Keratinocyte (primary cell): ENCODE measurements around the gene PPHLN1. TPM values are rescaled to one million over a fixed set of nuclear protein-coding genes. Genes with fewer than 3 reads are reported as not detected.

Experiments used
- DNase-seq: peaks from one replicate; pipeline ENCODE4 v3.0.0-alpha.2; 2011; ENCODE audit warnings: low read depth, missing footprints, low spot score
- FAIRE-seq: peaks from 2 replicates; lab custom pipeline; 2011; peaks lifted over from hg19 to GRCh38; lab: Jason Lieb, UNC
- H2AFZ ChIP-seq: 2 replicates; pipeline ENCODE4 v1.6.0; 2012; ENCODE audit warnings: low read length, control low read depth, inconsistent platforms; ENCODE audit not compliant: control insufficient read depth
- H3K27ac ChIP-seq: 2 replicates; pipeline ENCODE4 v1.5.1; 2011; ENCODE audit warnings: low read length; ENCODE audit not compliant: control insufficient read depth, insufficient read depth
- H3K27me3 ChIP-seq: 3 replicates; pipeline ENCODE4 v1.6.0; 2011; ENCODE audit warnings: low read length; ENCODE audit not compliant: control insufficient read depth, insufficient read depth; ENCODE audit errors: extremely low read depth
- H3K36me3 ChIP-seq, 2 experiments: 2 replicates in 1 of 2; 3 replicates in 1 of 2; pipeline ENCODE4 v1.5.1; 2011; ENCODE audit warnings: low read length in 2 of 2, mild to moderate bottlenecking in 1 of 2; ENCODE audit not compliant: control insufficient read depth in 2 of 2, insufficient read depth in 2 of 2; ENCODE audit errors: extremely low read depth in 1 of 2
- H3K4me1 ChIP-seq: 3 replicates; pipeline ENCODE4 v1.5.1; 2011; ENCODE audit warnings: low read length; ENCODE audit not compliant: control insufficient read depth, insufficient read depth; ENCODE audit errors: extremely low read depth
- H3K4me2 ChIP-seq: 3 replicates; pipeline ENCODE4 v1.6.0; 2011; ENCODE audit warnings: low read depth, low read length; ENCODE audit not compliant: control insufficient read depth, insufficient read depth; ENCODE audit errors: extremely low read depth
- H3K4me3 ChIP-seq, 3 experiments: fragments of 200-600 bp in 1 of 3; sonication (generic) in 1 of 3; 2 replicates in 2 of 3; 3 replicates in 1 of 3; pipeline ENCODE4 v1.5.1; 2011 to 2016; ENCODE audit warnings: low read length in 3 of 3, mild to moderate bottlenecking in 3 of 3, control low read depth in 2 of 3, inconsistent platforms in 1 of 3, low read depth in 1 of 3, mixed read lengths in 1 of 3, mixed run types in 1 of 3, moderate library complexity in 1 of 3; ENCODE audit not compliant: control insufficient read depth in 2 of 3, insufficient read depth in 2 of 3; ENCODE audit errors: extremely low read depth in 1 of 3
- H3K79me2 ChIP-seq: 2 replicates; pipeline ENCODE4 v1.6.0; 2012; ENCODE audit warnings: low read length; ENCODE audit not compliant: control insufficient read depth, insufficient read depth
- H3K9ac ChIP-seq: 3 replicates; pipeline ENCODE4 v1.6.0; 2011; ENCODE audit warnings: low read length; ENCODE audit not compliant: control insufficient read depth, insufficient read depth; ENCODE audit errors: extremely low read depth
- H3K9me1 ChIP-seq: 3 replicates; pipeline ENCODE4 v1.6.0; 2011; ENCODE audit warnings: low read length; ENCODE audit not compliant: control insufficient read depth, insufficient read depth; ENCODE audit errors: extremely low read depth
- H3K9me3 ChIP-seq: 2 replicates; pipeline ENCODE4 v1.5.1; 2012; ENCODE audit warnings: low read depth, low read length; ENCODE audit not compliant: control insufficient read depth
- H4K20me1 ChIP-seq: 3 replicates; pipeline ENCODE4 v1.6.0; 2011; ENCODE audit warnings: low read length; ENCODE audit not compliant: control insufficient read depth, insufficient read depth; ENCODE audit errors: extremely low read depth
- EZH2 ChIP-seq: IDR thresholded peaks from one replicate; pipeline ENCODE4 v1.6.1; 2012; ENCODE audit warnings: inconsistent platforms, mild to moderate bottlenecking, low read length, moderate library complexity
- dilution Hi-C: fragments of 300-500 bp; cut with MboI; formaldehyde crosslinking; loops from one replicate; pipeline ENCODE4 v1.7.0; 2020; ENCODE audit warnings: low sequenced_read_pairs; ENCODE audit not compliant: extremely low pct_ligation_motif_present
- polyA plus RNA-seq, 5 experiments: library from polyadenylated mRNA; depleted of rRNA in 3 of 5; stranded (reverse) in 3 of 5; stranded (forward) in 1 of 5; unstranded in 1 of 5; fragments of >200 nt; gene quantifications; 1 replicate in 1 of 5; 2 replicates in 3 of 5; 3 replicates in 1 of 5; pipeline versions ENCODE4 v1.2.1 to v1.2.3, GENCODE V29; 2011 to 2012; ENCODE audit warnings: missing spikeins in 2 of 5, low read depth in 1 of 5, low replicate concordance in 1 of 5
- TF ChIP-seq, protein P1 (sequence below), 3 experiments: IDR thresholded peaks in 1 of 3; conservative IDR thresholded peaks in 1 of 3; optimal IDR thresholded peaks in 1 of 3; 2 replicates in 2 of 3; 3 replicates in 1 of 3; pipeline versions ENCODE3 to v1.5.1; 2011; ENCODE audit warnings: low read length in 3 of 3, mild to moderate bottlenecking in 3 of 3, moderate library complexity in 2 of 3, control low read depth in 1 of 3, inconsistent platforms in 1 of 3; ENCODE audit not compliant: insufficient read depth in 2 of 3; ENCODE audit errors: extremely low read depth in 1 of 3

PPHLN1 gene
- polyA plus RNA-seq, 1 donor (not counting 4 experiments of a cell fraction or from before 2014, with no cell fraction given): 95.5 TPM

DNA sequence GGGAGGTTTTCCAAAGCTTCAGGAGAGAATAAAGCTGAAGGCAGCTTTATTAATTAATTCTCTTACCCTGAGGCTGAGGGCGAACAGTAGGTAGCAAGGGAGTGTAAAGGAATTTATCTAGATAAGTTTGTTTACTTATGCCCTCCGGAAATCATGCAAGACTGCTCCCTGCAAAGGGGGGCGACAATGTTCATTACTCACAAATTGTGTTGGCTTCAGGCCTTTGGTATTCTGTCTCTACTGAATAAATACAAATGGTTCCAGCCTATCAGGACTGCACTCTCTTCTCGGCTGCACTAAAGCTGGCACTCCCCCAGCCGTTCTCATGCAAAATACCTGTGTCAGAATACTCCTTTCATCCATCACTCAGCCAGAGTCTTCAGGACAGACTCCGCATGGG lies 120.8 kb downstream of the PPHLN1 start:
- peaks cover 3 to 11% of the 10 kb centered on the region in 2 experiments for H3K36me3 ChIP-seq
- DNase-seq (no peak), FAIRE-seq (no peak)

DNA sequence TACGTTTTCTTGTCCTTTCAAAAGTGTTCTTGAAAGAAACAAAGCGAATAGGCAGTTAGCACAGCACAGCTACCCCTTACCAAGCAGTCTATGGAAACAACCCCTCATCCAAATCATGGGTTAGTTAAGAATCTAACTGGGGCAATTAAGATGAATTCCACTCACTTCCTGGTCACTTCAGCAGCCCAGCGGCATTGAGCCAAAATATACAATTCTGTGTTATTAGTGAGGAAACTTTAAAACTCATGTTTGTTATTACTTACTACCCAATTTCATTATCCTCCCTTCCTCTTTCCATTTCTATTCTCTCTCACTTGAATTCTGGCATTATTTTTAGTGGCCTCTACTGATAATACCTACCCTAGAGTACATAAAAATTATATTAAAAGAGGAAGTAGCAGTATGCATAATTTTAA lies 121.4 kb downstream of the PPHLN1 start:
- H3K9me1 ChIP-seq: no peaks in the 10 kb centered on the region
- dilution Hi-C loops: no loop called here
- H3K27ac ChIP-seq: no peak overlapping the region
- FAIRE-seq (no peak), DNase-seq (no peak)
- H3K4me2 ChIP-seq: no peak overlapping the region
- TF ChIP-seq, protein P1, sequence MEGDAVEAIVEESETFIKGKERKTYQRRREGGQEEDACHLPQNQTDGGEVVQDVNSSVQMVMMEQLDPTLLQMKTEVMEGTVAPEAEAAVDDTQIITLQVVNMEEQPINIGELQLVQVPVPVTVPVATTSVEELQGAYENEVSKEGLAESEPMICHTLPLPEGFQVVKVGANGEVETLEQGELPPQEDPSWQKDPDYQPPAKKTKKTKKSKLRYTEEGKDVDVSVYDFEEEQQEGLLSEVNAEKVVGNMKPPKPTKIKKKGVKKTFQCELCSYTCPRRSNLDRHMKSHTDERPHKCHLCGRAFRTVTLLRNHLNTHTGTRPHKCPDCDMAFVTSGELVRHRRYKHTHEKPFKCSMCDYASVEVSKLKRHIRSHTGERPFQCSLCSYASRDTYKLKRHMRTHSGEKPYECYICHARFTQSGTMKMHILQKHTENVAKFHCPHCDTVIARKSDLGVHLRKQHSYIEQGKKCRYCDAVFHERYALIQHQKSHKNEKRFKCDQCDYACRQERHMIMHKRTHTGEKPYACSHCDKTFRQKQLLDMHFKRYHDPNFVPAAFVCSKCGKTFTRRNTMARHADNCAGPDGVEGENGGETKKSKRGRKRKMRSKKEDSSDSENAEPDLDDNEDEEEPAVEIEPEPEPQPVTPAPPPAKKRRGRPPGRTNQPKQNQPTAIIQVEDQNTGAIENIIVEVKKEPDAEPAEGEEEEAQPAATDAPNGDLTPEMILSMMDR (optimal IDR thresholded peaks at IDR 0.05 in 1 of 3, IDR thresholded peaks at IDR 0.05 in 1 of 3, conservative IDR thresholded peaks at IDR 0.05 in 1 of 3; ENCODE audit: extremely low read depth in 1 of 3, insufficient read depth in 2 of 3, low read length in 3 of 3): no peak
- no peak for TF ChIP-seq EZH2
- no peak overlapping the region for H3K4me3 ChIP-seq
- no peak overlapping the region for H2AFZ ChIP-seq
- no peak overlapping the region for H3K9ac ChIP-seq
- no peaks in the 10 kb centered on the region for H3K27me3 ChIP-seq
- no peaks in the 10 kb centered on the region for H3K9me3 ChIP-seq
- no peaks in the 10 kb centered on the region for H3K4me1 ChIP-seq
- no peaks in the 10 kb centered on the region for H3K79me2 ChIP-seq
- no peaks in the 10 kb centered on the region for H4K20me1 ChIP-seq
- H3K36me3 ChIP-seq: peaks cover 3 to 11% of the 10 kb centered on the region in 2 experiments

More for the DNA sequence above, 120.8 kb downstream of the PPHLN1 start:
- Histone ChIP-seq H3K9me1 (no peaks in the 10 kb centered on the region), H3K9ac (no peak overlapping the region), H3K27me3 (no peaks in the 10 kb centered on the region), H3K4me3 (no peak overlapping the region), H3K9me3 (no peaks in the 10 kb centered on the region), H3K27ac (no peak overlapping the region), H3K4me1 (no peaks in the 10 kb centered on the region), H4K20me1 (no peaks in the 10 kb centered on the region), H3K79me2 (no peaks in the 10 kb centered on the region), H2AFZ (no peak overlapping the region), H3K4me2 (no peak overlapping the region)
- dilution Hi-C loops: no loop called here
- no peak for TF ChIP-seq EZH2
- TF ChIP-seq, protein P1 (optimal IDR thresholded peaks at IDR 0.05 in 1 of 3, IDR thresholded peaks at IDR 0.05 in 1 of 3, conservative IDR thresholded peaks at IDR 0.05 in 1 of 3; ENCODE audit: extremely low read depth in 1 of 3, insufficient read depth in 2 of 3, low read length in 3 of 3): no peak
